CD4-positive, alpha-beta T cell treated with Interferon gamma for 1 hour (primary cell): ENCODE measurements around the gene CPNE7.

Experiments used
- DNase-seq: peaks from one replicate; pipeline ENCODE4 v3.0.0-alpha.2; 2020

Gene CPNE7

DNA sequence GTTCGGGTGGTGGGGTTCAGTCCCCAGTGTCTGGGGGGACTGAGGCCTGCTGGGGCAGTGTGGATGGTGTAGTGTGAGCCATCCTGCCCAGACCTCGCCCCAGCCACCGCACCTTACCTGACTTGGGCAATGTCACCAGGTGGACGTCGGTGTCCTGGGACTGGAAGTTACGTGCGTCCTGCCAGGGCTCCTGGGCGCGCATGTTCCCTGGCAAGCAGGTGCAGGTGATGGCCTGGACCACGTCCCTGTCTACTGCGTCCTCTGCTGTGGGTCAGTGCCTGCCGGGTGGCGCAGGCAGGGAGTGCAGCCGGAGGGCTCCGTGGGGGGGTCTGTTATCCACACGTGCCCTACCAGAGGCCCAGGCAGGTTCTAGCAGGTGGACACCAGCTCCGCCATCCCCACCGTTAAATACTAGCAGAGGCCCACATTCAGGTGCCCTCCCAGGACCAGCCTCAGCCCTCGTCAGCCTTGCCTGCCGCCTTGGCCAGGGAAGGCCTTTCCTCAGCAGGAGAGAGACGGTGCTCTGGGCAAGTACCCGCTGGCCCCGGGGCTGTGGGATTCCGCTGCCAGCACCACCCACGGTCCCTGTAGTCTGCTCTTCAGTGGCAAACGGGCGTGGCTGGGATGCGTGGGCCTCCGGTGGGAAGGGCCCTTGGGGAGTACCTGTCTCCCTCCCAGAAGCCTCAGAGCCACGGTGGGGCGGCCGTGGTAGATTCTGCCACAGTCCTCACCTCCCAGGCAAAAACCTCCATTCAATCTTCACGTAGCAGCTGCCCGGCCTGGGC lies 29.8 kb downstream of the CPNE7 start:
- no peak for DNase-seq

DNA sequence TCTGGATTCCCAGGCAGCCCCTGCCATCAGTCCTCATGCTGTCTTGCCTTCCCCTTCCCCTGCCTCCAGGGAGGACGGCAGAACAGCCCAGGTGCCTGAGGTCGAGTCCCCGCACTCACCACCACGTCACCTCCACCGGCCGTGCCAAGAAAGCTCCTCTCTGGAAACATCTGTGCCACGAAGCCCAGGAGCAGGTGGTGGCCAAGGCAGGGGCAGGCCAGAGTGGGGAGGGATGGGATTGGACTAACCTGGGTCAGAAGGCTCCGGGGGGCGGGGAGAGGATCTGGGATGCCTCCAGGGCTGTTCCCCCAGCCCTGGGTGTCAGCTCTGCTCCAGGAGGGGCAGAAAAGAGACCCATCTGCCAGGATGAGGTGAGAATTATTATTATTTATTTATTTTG lies 30.4 kb downstream of the CPNE7 start:
- no peak for DNase-seq

DNA sequence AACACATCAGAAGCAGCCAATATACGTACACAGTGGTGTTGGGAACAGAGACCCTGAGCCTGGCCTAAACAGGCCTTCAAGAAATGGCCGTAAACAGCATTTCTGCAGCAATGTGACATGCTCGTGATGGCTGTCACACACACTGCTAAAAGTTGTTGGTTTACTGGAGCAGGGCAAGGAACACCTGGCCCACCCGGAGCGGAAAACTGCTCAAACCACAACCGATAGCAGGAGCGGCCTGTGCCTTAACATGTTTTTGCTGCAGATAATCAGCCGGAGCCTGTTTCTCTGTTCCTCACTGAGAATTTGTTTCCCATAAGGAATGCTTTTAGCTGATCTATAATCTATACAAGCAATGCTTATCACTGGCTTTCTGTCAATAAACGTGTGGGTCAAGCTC lies 31.9 kb downstream of the CPNE7 start:
- no peak for DNase-seq

DNA sequence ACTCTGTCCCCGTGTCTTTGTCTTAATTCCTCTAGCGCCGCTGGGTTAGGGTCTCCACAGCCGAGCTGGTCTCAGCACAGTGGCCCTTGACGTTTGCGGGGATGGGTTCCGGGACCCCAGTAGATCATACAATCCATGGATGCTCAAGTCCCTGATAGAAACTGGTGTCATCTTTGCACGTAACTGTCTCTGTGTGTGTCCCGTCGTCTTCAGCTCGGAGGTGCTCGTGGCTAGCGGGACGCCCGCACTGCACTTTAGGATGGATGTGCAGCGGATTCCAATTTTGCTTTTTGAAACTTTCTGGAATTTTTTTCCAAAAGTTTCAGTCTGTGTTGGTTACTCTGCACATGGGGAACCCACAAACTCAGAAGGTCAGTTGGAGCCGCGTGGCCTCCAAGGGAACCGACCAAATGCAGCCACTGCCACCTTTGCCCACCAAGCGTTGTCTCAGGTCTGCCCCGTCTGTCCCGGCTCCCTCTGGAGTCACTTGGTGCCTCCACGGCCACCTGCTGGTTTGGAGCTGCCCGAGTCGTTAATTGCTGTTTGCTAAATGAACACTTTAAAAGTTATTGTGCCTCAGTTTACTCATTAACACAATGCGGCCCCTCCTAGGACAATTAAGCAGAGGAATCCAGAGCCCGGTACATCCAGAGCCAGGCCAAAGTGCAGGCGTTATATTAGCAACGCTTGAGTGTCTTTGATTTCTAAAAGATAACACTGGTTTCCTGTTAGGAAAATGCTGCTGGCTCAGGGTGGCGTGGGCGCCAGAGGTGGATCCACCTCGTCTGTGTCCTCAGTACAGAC lies 32.6 kb downstream of the CPNE7 start:
- DNase-seq = no peak

DNA sequence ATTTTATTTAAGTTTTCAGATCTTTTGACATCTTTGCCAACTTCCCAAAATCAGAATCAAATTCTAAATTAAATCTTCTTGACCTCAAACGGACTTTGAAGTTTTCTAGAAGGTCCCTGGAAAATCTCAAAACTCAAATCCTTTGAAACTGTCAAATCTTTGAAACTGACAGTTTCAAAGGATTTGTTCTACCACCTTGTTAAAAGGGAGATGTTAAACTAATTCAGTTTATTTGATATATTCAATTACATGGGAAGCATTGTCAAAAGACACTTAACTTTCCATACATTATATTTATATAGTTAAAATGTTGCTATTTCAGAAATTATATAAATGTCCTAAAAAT lies 34.5 kb downstream of the CPNE7 start:
- no peak for DNase-seq

DNA sequence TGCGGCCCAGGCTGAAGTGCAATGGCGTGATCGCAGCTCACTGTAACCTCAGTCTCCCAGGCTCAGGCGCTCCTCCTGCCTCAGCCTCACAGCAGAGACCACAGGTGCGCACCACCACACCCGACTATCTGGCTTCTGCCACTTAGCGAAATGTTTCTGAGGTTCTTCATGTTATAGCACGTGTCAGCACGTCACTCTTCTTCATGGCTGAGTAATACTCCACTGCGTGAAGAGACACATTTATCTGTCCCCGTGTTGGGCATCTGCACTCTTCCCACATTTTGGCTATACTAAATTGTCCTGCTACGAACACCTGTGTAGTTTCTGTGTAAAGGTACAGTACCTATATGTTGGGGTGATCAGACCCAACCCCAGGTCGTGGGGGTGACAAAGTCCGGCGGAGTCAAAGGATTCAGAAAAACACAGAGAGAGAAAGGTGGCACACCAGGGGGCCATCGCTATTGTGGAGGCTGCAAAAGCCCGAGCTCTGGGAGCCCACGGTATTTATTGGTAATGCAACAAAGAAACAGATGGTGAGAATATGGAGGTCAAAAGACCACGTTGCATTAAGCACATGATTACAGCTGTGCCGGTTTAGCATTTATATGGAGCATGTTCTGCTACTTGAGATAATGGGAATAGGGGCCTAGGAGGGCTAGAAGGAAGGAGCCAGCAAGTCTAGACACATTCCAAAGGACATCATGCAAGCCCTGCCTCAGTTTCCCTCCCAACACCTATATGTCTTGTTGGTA lies 37.0 kb downstream of the CPNE7 start:
- no peak for DNase-seq

DNA sequence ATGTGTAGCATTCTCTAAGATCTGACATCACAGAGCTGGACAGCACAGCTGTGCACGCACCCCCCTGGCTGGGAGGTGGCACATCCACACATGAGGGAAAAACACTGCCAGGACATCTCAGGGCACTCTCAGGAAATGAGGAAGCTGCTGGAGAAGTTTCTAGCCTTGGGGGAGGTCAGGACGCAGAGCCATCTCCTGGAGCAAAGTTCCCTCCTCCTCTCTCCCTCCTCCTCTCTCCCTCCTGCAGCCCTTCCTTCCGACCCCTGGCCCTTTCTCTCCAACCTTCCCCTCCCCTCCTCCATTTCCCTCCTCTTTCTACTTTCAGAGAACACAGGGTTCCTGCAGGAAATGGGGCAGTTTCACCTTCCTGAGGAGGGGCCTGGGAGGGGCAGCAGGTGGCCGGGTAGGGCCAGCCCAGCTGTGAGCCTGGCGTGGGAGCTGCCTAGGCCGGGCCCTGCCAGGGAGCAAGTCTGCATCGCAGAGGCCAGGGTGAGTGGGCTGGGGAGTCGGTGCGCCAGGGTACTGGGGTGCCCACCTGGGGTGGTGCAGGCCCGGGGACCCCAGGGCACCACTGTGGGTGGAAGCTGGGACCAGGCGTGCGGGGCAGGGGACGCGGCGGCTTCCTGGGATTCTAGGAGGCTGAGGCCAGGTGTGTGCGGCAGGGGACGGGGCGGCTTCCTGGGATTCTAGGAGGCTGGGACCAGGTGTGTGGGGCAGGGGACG lies 37.8 kb downstream of the CPNE7 start, which contains the start of gene DPEP1:
Gene DPEP1 (plus strand): TSS at position 412 of the 723 bp plus-strand sequence. CDS start 16,769 bp downstream, outside the sequence.
- DNase-seq = no peak

DNA sequence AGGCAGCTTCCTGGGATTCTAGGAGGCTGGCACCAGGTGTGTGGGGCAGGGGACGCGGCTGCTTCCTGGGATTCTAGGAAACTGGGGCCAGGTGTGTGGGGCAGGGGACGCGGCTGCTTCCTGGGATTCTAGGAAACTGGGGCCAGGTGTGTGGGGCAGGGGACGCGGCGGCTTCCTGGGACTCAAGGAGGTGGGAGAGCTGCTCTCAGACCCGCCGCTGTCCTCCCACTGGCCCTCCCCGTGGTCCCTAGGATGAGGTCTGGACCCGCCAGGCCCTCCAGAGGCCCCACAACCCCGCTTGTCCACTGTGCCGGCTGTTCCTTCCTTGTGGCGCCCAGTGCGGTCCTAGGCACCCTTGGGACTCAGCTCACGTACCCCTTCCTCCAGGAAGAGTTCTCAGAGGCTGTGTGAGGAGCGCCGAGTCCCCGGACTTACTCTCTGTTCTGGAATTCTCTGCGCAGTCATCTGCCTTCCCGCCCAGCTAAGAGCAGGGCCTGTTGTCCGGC lies 38.4 kb downstream of the CPNE7 start:
- DNase-seq = no peak

DNA sequence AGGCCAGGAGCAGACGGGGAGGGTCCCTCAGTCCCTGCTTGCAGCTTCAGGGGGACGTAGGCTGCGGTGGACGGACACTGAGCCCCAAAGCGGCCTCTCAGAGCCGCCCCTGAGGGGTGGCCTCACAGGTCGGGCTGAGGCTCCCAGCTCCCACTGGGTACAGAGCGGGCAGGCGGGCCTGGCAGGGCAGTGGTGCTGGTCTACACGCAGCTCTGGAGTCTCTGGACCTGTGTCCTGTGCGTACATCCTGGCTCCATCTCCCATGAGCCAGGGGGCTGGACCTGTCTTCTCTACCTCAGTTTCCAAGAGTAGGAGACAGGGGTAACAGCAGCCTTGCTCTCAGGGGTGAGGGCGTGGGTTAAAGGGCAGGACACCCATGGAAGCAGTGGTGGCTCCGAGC lies 39.6 kb downstream of the CPNE7 start:
- no peak for DNase-seq

DNA sequence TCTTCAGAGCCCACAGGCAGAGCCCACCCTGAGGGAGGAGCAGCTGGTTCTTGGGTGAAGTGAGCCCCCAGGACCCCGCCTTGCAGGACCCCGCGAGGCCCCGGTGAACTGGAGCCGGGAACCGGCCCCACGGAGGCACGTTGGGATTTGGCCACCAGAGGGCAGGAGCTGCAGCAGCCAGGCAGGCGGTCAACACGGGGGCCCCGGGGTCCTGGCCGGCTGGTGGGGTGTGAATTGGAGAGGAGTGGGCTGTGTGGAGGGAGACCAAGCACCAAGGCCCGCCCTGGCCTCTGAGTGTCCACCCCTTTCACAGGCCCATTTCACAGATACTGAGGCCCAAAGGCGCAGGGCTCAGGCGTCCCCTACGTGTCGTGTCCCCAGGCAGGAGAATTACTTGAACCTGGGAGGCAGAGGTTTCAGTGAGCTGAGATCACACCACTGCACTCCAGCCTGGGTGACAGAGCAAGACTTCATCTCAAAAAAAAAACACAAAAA lies 40.1 kb downstream of the CPNE7 start:
- DNase-seq = no peak

DNA sequence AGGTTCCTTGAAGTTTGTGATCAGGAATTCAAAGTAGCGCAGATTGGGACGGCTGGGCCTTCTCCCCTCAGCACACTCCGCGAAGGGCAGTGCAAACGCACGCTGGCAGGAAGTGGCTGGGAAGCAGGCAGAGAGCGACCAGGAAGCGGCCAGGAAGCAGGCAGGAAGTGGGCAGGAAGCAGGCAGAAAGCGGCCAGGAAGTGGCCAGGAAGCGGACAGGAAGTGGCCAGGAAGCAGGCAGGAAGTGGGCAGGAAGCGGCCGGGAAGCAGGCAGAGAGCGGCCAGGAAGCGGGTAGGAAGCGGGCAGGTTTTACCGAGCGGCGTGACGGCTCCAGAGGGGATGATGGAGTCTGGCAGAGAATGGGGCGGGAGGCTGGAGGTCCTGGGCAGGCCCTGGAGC lies 41.1 kb downstream of the CPNE7 start:
- DNase-seq = peak; percentile 19

DNA sequence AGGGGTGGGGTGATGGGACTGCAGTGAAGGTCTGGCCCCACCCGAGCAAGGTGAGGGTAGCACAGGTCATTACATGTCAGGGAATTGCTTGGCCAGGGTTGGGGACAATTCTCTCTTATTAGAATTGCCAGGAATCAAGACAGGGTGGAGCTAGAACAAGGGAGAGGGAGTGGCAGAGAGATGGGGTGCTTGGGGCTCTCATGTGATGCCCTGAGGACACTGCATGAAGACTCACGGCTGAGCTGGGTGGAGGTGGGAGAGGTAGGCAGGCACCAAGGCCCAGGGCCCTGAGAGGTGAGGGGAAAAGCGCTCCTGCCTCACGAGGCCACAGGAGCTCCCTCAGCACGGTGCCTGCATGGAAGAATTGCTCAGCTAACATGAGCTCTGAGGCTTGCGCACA lies 41.5 kb downstream of the CPNE7 start:
- no peak for DNase-seq

DNA sequence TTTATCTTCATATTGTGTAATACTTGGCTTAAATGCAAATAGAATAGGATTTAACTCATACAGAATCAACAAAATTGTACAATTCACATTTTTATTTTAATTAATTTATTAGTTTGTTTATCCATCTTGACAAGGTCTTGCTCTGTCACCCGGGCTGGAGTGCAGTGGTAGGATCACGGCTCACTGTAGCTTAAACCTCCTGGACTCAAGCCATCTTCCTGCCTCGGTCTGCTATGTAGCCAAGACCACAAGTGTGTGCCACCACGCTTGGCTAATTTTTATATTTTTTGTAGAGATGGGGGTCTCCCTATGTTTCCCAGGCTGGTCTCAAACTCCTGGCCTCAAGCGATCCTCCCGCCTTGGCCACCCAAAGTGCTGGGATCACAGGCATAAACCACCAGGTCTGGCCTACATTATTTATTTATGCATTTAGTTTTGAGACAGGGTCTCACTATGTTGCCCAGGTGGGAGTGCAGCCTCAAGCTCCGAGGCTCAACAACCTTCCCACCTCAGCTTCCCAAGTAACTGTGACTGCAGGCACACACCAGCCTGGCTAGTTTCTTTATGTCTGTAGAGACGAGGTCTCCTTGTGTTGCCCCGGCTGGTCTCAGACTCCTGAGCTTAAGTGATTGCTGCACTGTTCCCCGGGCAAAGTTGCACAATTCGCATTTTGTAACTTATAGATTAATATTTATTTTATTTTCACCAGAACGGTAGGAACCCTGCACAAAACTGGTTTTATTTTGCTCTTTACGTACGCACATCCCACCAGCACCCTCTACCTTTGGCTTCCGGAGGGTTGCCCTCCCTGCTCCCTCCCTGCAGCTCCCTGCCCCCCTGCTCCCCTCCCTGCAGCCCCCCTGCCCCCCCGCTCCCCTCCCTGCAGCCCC lies 42.8 kb downstream of the CPNE7 start:
- no peak for DNase-seq

DNA sequence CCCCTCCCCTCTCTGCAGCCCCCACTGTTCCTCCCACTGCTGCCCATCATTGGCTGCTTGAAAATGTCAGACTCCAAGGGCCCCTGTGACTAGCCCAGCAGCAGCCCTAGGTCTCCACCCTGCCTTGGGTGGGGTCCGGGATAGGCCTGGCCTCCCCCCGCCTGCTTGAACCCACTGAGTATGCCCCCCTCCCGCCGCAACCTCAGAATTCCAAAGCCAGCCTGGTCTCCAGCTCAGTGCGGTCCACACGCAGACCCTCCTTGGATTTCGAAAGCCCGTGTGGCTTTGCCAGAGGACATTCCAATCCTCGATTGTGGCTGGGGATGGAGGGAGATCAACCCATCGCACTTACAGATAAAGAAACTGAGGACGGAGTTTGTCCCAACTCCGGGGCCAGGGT lies 44.3 kb downstream of the CPNE7 start:
- DNase-seq = no peak

DNA sequence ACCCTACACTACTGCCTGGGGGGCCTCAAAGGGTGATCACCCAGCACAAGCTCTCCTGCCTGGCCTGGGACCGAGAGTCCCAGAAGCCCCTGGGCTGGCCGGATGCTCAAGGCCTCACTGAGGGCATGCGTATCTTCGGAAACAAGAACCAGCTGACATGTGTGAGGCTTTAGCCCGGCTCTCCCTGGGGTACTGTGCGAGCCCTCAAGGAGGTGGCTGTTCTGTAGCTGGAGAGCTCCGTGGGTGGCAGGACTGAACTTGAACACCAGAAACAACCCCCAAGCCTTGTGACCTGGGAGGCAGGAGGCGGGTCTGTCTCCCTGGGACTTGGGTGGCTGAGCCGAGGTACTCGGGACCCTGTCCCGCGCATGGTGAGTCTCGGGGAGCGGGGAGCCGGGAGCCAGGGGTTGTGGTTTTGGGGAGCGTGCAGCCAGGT lies 44.9 kb downstream of the CPNE7 start:
- DNase-seq = no peak

DNA sequence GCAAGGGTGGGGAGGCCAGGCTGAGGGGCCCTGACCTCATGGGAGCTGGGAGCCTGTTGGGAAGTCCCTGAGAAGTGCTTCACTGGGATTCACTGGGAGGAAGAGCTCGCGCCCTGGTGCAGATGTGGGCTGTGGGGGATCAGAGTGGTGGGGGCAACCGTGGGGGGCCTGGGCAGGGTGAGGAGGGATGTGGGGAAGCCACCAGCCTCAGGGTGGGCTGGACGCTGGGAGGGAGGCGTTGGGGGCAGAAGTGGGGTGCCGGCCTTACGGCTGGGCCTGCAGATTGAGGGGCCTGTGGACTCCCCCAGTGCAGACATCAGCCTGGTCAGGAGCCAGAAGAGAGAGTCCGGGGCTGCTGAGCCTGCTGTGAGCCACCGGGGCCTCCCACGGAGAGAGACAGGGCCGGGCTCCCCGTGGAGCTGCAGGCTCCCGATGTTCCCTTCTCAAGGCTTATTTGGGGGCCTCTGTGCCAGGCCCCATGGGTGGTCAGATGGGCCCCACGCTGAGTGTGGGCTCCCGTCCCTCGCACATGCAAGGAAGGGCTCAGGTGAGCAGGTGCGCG lies 45.7 kb downstream of the CPNE7 start:
- no peak for DNase-seq

DNA sequence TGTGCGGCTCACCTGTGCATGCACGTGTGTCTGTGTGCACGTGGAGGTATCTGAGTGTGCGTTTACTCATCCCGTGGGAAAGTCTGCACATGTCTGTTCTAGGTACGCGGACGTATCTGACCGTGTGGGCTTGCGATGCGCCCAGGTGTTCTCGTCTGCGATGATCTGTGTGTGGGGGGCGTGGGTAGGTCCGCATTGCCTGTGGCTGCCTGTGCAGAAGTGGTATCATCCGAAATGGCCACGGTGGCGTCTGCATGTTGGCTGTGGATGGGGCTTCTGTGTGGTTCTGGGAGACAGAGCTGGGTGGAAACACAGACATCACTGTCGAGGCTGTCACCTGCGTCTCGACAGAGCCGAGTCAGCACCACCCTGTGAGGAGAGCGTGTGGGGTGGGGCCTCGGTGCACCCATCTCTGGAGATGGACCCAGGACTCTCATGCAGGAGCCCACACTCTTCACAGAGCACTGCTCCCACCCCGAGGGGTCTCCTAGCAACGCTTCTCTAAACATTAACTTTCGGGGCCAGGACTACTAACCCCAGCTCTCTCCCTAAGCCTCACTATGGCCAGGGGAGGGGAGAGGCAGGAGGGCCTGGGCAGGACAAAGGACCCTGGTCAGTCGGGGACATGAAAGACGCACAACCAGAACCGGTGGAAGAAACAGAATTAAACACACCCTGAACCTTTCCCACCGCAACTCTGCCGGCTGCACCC lies 46.3 kb downstream of the CPNE7 start:
- DNase-seq = no peak

DNA sequence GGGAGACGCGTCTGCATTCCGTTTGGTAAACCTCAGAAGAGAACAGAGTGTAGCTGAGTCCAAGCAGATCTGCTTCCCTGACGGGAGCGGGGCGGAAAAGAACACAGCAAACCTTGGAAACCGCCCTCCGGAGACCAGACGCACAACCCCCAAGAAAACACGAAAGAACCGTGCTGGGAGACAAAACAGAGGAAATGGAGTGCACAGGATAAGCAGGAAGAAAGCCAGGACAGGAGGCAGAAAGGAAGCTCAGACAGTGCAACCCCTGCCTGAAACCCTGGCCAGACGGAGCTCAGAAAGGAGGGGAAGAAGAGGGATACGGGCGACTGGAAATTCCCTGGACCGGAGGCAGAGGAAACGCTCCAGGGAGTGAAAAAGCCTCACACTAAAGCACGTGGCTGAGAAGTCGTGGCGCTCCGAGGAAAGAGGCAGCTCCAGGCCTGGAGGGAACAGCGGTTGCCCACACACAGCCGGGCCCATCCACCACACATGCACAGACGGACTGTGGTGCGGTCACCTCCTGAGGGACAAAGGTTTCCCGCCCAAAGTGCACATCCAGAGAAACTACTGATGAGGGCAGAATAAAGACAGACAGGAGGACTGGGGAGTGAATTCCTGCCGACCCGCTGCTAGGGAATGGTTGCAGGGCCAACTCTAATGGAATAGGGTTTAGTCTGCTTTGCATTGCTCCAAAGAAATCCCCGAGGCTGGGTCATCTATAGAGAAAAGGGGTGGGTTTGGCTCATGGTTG lies 48.1 kb downstream of the CPNE7 start:
- no peak for DNase-seq
